Right ventricle myocardium superior (tissue), 1 donor: ENCODE measurements around the gene POLE4. TPM values are rescaled to one million over a fixed set of nuclear protein-coding genes. Genes with fewer than 3 reads are reported as not detected.

Experiments used
- ATAC-seq: fragments of 200-7000 bp; cut with Tn5 transposase; one replicate; pipeline ENCODE4 v1.9.1; 2020; ENCODE audit warnings: mild to moderate bottlenecking; ENCODE audit not compliant: poor library complexity
- DNase-seq: peaks from one replicate; pipeline ENCODE4 v3.0.0-alpha.2; 2020
- intact Hi-C: fragments of 100-400 bp; cut with DNase I; formaldehyde crosslinking; loops from one replicate; pipeline ENCODE4 v1.11.2; 2022
- total RNA-seq: library from RNA; stranded (reverse); fragmentation: NEBNext Ultra II Directional; extraction: Animal tissue kit (Norgen Biotek cat#: 25700); gene quantifications from one replicate; pipeline ENCODE4 v1.2.1, GENCODE V29; 2021
- donor health status: DM: no; HTN: yes; CAD: no; lungs with severe emphysema.

Gene POLE4
- total RNA-seq, 1 donor from 2014 or later = 48.7 TPM

- intact Hi-C loops = no loop called here
- no peak for ATAC-seq
- no peak for DNase-seq
These were observed 21.1 kb upstream of the POLE4 start for GRCh38 chr2:74937221-74937880.

- no peak for DNase-seq
- ATAC-seq = no peak
- intact Hi-C loops = no loop called here
These were observed 20.2 kb upstream of the POLE4 start for GRCh38 chr2:74938264-74938663.

GRCh38 chr2:74939919-74940812 lies 18.3 kb upstream of the POLE4 start:
- ATAC-seq (no peak), DNase-seq (no peak)
- intact Hi-C loops = no loop called here

- ATAC-seq (no peak), DNase-seq (no peak)
- intact Hi-C loops = no loop called here
These were observed 17.2 kb upstream of the POLE4 start for GRCh38 chr2:74941284-74941683.

GRCh38 chr2:74942263-74942662 lies 16.2 kb upstream of the POLE4 start:
- DNase-seq = no peak
- ATAC-seq = no peak
- intact Hi-C loops = no loop called here

GRCh38 chr2:74944987-74945787 lies 13.3 kb upstream of the POLE4 start:
- no peak for DNase-seq
- intact Hi-C loops = no loop called here
- no peak for ATAC-seq

- DNase-seq = no peak
- intact Hi-C loops = no loop called here
These were observed 12.6 kb upstream of the POLE4 start for GRCh38 chr2:74945788-74946331.

GRCh38 chr2:74947703-74948102 lies 10.7 kb upstream of the POLE4 start:
- intact Hi-C loops = no loop called here
- no peak for ATAC-seq
- no peak for DNase-seq

More at GRCh38 chr2:74945788-74946331, 12.6 kb upstream of the POLE4 start:
- ATAC-seq = no peak

- intact Hi-C loops = no loop called here
- ATAC-seq = no peak
- no peak for DNase-seq
These were observed 9.7 kb upstream of the POLE4 start for GRCh38 chr2:74948779-74949178.

- intact Hi-C loops = no loop called here
- no peak for DNase-seq
- ATAC-seq = no peak
These were observed 7.2 kb upstream of the POLE4 start for GRCh38 chr2:74951211-74951754.

GRCh38 chr2:74952575-74952974 lies 5.9 kb upstream of the POLE4 start:
- intact Hi-C loops = no loop called here
- DNase-seq = no peak
- no peak for ATAC-seq

GRCh38 chr2:74953796-74954499 lies 4.5 kb upstream of the POLE4 start:
- intact Hi-C loops = no loop called here
- no peak for DNase-seq
- no peak for ATAC-seq

- intact Hi-C loops = no loop called here
- DNase-seq (no peak), ATAC-seq (no peak)
These were observed 4.0 kb upstream of the POLE4 start for GRCh38 chr2:74954500-74954874.

GRCh38 chr2:74957886-74958273 lies 563 bp upstream of the POLE4 start:
- ATAC-seq = no peak
- intact Hi-C loops = no loop called here

GRCh38 chr2:74959106-74959751 lies 786 bp downstream of the POLE4 start:
- no peak for DNase-seq

More at GRCh38 chr2:74957886-74958273, 563 bp upstream of the POLE4 start:
- DNase-seq = no peak

GRCh38 chr2:74966887-74967286 lies 8.4 kb downstream of the POLE4 start:
- no peak for ATAC-seq
- DNase-seq = no peak
- intact Hi-C loops = no loop called here

More at GRCh38 chr2:74959106-74959751, 786 bp downstream of the POLE4 start:
- intact Hi-C loops = no loop called here
- ATAC-seq = no peak

- intact Hi-C loops = no loop called here
- no peak for ATAC-seq
- no peak for DNase-seq
These were observed 16.6 kb downstream of the POLE4 start for GRCh38 chr2:74975016-74975415.

GRCh38 chr2:74979844-74980243 lies 21.4 kb downstream of the POLE4 start:
- ATAC-seq (no peak), DNase-seq (no peak)
- intact Hi-C loops = no loop called here
